Sciatic nerve (tissue), 2 donors: ENCODE measurements around the gene SLFN12L. TPM values are rescaled to one million over a fixed set of nuclear protein-coding genes. Genes with fewer than 3 reads are reported as not detected.
"Not testable (repeated sequence)": the region's sequence is repeated elsewhere in the genome, so short reads cannot be mapped to it uniquely, and the experiment has no call there.

Source experiments
- ATAC-seq: fragments of 200-7000 bp; cut with Tn5 transposase; one replicate; pipeline ENCODE4 v1.9.1; 2020; ENCODE audit warnings: mild to moderate bottlenecking, moderate library complexity
- DNase-seq: peaks from one replicate; pipeline ENCODE4 v3.0.0-alpha.2; 2020; ENCODE audit warnings: low spot score
- intact Hi-C: fragments of 100-400 bp; cut with DNase I; formaldehyde crosslinking; loops from one replicate; pipeline ENCODE4 v1.14.2; 2022
- total RNA-seq: library from RNA; stranded (reverse); fragmentation: NEBNext Ultra II Directional; extraction: Animal tissue kit (Norgen Biotek cat#: 25700); gene quantifications from one replicate; pipeline ENCODE4 v1.2.1, GENCODE V29; 2021
- donor health status: DM: no; HTN: no; CAD: no.
- donor health status: DM: no; HTN: no; CAD: no.

The SLFN12L gene
- total RNA-seq, 1 donor from 2014 or later = 6.0 TPM

DNA sequence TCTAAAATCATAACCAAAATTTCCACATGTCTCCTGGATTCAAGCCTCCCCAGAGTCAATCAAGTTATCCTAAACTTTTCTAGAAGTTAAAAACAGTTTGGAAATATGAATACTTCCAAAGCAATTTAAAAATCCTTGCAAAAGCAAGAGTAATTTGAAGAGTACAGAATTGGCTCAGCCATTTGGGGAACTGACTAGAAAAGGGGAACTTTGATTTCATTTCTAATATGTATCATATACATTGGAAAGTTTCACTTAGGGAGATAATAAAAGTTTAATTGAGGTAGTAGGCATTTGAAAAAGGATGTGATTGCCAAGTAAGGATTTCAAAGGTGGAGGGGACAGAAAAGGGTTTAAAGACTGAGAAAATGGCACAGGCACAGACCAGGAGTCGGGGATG, 9.0 kb upstream of the SLFN12L start:
- intact Hi-C loops = loop anchor here (10.0 kb wide), 1 partner anchor 362 kb away; no protein-coding TSS in a partner anchor
- DNase-seq (no peak), ATAC-seq (no peak)

DNA sequence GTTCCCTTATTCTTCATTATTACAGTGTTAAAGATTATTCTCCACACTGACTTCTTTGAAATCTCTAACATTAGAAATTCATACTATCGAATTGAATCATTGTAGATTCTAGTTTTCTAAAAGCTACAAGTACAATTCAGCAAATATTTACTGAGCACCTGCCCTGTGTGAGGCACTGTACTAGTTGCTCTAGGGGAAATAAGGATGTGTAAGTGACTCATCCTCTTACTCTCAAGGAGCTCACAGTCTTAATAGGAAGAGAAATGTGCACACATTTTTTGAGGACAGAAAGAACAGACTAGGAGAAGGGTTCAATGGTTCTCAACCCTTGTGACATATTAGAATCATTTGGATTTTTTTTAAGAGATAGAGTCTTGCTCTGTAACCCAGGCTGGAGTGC, 7.7 kb upstream of the SLFN12L start:
- no peak for ATAC-seq
- intact Hi-C loops = loop anchor here (10.0 kb wide), 1 partner anchor 360 kb away; no protein-coding TSS in a partner anchor
- DNase-seq = no peak

DNA sequence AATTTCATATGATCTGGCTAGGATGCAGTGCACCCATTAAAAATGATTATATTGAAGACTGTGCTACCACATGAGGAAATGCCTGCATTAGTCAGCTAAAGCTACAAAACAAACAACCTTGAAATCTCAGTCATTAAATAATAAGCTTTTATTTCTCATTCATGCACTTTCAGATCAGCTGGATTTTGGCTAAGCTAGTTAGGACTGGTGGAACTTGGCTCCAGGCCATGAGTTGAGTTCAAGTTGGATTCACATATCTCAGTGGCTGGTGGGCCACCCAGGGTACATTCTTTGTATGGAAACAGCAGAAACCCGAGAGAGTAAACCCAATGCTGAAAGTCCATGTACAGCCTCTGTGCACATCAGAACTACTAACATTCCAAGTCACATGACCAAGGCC, 6.4 kb upstream of the SLFN12L start:
- DNase-seq (no peak), ATAC-seq (no peak)
- intact Hi-C loops = loop anchor here (10.0 kb wide), 1 partner anchor 359 kb away; no protein-coding TSS in a partner anchor

DNA sequence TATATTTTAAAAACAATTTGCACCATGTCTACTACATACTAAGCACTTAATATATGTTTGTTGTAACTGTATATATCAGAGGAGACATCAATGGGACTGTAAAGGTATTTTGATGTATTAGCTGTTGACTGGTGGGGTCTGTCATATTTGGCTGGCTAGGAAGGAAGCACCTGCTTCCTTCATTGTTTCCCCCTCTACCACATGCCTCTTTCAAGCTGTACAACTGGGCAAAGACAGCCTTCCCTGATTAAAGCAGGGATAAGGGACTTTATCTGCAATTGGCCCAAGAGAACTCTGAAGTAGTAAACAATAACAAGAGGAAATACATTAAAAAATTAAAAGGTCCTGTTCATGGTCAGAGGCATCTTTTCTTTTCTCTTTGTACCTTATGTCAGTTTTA, 5.5 kb upstream of the SLFN12L start:
- no peak for DNase-seq
- intact Hi-C loops = loop anchor here (10.0 kb wide), 1 partner anchor 358 kb away; no protein-coding TSS in a partner anchor
- no peak for ATAC-seq

DNA sequence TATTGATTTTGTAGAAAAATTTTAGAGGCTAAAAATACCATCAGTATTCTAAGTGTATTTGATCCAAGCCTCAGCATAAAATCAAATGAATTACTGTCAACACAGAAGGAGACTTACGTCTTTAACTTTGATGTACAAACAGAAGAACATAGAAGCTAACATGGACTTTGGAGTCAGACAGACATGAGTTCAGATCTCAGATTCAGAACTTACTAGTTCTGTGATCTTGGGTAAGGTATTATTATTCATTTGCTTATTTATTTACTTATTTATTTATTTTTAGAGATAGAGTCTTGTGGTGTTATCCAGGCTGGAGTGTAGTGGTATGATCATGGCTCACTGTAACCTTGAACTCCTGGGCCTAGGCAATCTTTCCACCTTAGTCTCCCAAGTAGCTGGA, 4.0 kb upstream of the SLFN12L start:
- intact Hi-C loops = loop anchor here (10.0 kb wide), 1 partner anchor 357 kb away; no protein-coding TSS in a partner anchor
- no peak for ATAC-seq
- no peak for DNase-seq

DNA sequence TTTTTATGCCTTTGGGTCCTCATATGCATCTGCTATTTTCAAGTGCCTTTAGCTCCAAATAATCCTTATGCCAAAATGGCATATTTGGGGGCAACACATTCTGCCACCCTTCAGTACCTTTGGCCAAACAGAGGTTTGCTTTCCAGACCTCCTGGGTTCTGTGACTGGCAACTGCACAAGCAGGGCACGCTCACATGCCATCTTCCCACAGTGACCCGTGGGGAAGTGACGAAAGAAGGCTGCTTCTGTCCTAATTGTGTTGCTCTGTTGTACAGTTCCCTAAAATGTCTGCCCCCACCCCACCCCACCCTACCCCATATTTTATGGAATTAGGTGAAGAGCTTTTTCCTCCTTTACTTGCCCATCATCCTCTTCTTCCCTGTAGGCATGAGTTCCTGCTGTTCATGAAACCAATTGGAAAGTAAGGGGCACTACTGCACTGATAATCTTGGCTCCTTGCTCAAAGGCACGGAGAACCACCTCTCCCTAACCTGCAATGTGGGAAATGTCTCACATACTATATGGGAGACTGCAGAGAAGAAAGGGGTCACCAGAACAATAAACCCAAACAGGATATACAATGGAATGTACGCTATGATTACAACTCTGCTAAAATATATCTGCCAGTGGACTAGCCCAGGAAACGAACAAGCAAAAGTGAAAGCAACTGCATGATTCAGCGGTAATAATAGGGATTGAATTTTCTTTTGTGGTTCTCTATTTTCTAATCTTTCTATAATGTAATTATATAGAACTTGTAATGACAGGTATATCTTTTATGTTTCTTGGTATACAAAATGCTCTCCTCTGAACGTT, 3.3 kb upstream of the SLFN12L start:
- ATAC-seq (peak; percentile 73), DNase-seq (peak; percentile 69)
- intact Hi-C loops = loop anchor here (10.0 kb wide), 1 partner anchor 356 kb away; no protein-coding TSS in a partner anchor

DNA sequence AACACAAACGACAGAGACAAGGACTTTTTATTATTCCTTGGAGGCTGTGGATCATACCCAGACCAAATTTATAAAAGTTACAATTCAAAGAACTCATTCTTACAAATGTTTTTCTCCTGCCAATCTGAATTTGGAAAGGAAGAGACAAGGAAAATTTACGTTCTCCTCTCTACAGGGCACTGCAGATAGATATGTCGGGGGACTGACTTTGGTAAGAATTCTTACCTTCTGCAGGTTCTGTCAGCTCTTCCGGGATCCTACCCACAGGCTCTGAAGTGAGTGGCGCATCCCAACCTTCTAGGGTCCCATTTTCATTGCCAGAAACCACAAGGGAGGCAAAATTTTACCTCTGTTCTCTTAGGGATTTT, 2.2 kb upstream of the SLFN12L start:
- no peak for DNase-seq
- intact Hi-C loops = loop anchor here (5.0 to 10.0 kb wide), 2 partner anchors 227 to 355 kb away; no protein-coding TSS in a partner anchor
- no peak for ATAC-seq

DNA sequence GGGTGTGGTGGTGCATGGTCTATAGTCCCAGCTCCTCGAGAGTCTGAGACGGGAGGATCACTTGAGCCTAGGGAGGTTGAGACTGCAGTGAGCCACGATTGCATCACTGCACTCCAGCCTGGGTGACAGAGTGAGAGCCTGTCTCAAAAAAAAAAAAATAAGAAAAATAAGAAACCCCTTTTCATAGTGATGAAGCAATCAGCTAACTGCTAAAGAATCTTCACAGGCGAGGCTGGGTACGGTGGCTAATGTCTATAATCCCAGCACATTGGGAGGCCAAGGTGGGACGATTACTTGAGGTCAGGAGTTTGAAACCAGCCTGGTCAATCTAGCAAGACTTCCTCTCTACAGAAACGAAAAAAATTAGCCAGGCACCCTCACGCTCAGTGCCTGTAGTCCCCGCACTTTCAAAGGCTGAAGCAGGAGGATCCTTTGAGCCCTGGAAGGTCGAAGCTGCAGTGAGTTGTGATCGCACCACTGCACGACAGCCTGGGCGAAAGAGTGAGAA, 760 bp downstream of the SLFN12L start:
- no peak for ATAC-seq
- intact Hi-C loops = loop anchor here (5.0 kb wide), 1 partner anchor 224 kb away; no protein-coding TSS in a partner anchor
- DNase-seq = no peak

DNA sequence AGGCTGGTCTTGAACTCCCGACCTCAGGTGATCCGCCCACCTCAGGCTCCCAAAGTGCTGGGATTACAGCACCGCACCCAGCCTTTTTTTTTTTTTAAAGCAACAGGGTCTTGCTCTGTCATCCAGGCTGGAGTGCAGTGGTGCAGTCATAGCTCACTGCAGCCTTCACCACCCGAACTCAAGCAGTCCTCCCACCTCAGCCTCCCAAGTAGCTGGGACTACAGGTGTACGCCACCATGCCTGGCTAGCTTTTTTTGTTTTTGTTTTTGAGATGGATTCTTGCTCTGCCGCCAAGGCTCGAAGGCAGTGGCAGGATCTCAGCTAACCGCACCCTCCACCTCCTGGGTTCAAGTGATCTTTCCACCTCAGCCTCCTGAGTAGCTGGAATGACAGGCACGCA, 2.1 kb downstream of the SLFN12L start:
- not testable (repeated sequence) for DNase-seq, ATAC-seq
- intact Hi-C loops = loop anchor here (5.0 kb wide), 1 partner anchor 223 kb away; no protein-coding TSS in a partner anchor

DNA sequence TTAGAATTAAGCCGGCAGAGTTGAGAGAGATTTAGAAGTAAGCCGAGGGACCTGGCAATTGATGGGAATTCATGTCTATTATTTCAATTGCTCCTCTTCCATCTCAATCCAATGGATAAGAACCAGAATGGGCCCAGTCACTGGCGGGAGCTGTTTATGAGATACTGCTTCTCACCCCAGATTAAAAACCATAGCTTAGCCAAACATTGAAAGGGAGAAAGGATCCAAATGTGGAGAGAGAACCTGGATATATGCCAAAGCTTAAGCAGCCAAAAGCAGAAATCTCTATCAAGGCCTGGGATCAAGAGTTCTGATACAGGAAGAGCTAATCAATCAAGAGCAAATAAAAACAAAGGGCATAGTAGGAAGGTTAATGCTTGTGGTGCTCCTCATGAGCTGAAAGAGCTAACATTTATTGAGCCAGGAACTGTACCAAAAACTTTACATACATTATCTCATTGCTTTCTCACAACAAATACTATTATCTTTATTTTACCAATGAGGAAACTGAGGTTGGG, 2.8 kb downstream of the SLFN12L start:
- ATAC-seq = no peak
- intact Hi-C loops = loop anchor here (5.0 kb wide), 1 partner anchor 222 kb away; no protein-coding TSS in a partner anchor
- no peak for DNase-seq

DNA sequence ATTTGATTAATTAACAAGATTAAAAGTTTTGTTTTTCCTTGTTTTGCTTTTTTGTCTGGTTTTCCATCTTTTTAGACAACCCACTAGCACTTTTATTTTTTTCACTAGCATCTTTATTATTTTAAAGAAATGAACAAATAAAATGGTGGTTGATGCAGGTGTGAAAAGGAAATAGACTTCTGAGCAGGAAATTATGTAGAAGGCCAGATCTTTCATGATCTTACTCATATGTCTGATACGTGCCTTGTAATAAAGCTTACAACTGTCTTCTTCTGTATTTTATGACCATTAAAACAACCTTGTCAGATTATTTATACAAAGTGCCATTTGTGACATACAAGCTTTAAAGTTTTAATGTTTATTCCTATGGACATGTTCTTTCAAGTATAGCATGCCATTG, 6.3 kb downstream of the SLFN12L start:
- intact Hi-C loops = no loop called here
- DNase-seq (no peak), ATAC-seq (no peak)

DNA sequence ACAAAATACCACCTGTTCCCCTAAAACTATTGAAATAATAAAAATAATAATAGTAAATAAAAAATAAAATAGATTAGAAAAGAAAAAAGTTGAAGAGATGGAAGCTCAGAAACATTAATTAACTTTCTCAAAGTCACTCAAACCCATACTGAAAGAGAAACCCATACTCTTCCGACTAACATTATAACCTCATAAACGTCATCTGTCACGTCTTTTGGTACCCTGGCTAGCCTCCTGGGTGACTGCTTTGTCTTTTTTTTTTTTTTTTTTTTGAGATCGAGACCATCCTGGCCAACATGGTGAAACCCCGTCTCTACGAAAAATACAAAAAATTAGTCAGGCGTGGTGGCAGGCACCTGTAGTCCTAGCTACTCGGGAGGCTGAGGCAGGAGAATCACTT, 7.6 kb downstream of the SLFN12L start:
- ATAC-seq (no peak), DNase-seq (no peak)
- intact Hi-C loops = no loop called here

DNA sequence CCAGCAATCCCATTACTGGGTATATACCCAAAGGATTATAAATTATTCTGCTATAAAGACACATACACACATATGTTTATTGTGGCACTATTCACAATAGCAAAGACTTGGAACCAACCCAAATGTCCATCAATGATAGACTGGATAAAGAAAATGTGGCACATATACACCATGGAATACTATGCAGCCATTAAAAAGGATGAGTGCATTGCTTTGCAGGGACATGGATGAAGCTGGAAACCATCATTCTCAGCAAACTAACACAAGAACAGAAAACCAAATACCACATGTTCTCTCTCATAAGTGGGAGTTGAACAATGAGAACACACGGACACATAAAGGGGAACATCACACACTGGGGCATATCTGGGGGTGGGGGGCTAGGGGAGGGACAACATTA, 8.2 kb downstream of the SLFN12L start:
- intact Hi-C loops, ATAC-seq, DNase-seq: not testable (repeated sequence)

DNA sequence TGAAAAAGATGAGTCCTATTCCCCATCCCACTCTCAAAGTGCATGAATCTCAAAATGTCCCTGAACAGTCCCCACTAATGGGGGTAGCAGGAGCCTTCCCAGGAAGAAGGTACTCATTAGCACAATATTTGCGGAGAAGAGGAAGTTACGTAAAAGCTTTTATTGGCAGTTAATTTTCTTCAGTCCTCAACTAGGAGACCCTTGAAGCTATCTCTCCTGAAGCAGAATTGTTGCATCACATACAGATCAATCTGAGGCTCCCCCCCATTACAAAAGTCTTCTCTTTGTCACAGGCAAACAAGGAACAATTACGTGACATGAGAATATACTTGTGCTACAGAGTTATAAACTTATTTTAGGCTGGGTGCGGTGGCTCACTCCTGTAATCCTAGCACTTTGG, 14.2 kb downstream of the SLFN12L start:
- intact Hi-C loops = no loop called here
- ATAC-seq (no peak), DNase-seq (no peak)

DNA sequence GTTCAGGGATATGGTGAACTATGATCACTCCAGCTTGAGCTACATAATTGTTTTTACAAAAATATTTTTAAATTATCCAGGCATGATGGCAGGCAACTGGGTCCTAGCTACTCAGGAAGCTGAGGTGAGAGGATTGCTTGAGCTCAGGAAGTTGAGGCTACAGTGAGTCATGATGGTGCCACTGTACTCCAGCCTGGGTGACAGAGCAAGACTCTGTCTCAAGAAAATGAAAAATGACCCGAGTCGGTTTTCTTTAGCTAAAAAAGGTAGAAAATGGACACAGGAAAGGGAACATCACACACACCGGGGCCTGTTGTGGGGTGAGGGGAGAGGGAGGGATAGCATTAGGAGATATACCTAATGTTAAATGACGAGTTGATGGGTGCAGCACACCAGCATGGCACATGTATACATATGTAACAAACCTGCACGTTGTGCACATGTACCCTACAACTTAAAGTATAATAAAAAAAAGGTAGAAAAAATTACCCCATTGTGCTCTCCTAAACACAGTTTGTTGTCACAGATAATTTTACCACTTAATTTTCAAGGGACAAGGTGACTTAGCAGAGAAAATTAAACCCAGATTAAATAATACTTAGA, 15.7 kb downstream of the SLFN12L start:
- DNase-seq, intact Hi-C loops, ATAC-seq: not testable (repeated sequence)

DNA sequence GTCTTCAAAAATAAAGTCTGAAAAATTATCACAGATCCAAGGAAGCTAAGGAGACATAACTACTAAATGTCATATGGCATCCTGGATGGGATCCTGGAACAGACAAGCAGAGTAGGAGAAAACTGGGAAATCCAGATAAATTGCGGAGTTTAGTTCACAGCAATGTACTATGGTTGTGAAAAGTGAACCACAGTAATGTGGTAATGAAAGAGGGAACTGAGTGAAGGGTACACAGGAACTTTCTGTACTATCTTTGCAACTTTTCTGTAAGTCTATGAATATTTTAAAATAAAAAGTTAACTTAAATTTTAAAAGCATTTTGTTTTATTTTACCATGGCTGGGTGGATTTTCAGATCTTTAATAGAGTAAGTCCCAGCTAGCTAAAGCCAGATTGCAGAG, 16.3 kb downstream of the SLFN12L start:
- ATAC-seq = no peak
- no peak for DNase-seq
- intact Hi-C loops = no loop called here

DNA sequence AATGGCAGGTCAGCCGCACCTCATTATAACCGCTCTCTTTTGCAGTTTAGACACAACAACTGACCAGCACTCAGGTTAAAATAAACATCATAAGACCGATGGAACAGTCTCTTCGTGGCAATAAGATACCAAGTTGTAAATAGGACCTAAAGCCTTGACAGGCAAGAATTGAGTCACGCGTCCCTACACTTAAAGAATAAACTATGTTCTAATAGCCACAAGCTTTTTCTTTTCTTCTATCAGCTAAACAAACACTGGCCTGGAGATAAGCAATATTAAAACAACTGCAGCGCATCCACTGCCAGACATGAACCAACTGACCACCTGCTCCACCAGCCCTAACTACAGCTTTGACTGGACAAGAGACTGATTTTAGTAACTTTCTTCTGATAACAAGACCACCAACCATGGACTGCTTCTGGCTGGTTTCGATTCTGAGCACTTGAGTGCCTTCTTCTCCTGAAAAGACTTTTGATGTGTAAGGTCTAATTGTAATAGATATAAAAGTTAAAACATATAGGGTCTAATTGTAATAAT, 17.5 kb downstream of the SLFN12L start:
- intact Hi-C loops = no loop called here
- no peak for ATAC-seq
- no peak for DNase-seq

DNA sequence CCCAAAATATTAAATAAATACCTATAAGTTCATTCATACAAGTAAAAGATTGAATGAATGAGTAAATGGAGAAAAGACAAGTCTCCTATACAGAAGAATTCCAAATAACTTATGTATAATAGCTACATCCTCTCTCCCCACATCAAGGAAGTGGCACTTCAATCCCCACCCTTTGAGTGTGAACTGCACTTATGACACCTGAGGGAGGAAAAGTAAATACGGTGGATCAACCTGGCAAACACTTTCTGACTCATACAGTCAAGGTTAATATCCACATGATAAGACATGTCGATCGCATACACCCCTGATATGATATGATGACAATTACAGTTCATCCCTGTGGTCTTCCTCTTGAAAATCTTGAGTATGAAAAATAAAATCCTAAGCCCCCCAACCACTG, 18.0 kb downstream of the SLFN12L start:
- no peak for ATAC-seq
- intact Hi-C loops = no loop called here
- DNase-seq = no peak

DNA sequence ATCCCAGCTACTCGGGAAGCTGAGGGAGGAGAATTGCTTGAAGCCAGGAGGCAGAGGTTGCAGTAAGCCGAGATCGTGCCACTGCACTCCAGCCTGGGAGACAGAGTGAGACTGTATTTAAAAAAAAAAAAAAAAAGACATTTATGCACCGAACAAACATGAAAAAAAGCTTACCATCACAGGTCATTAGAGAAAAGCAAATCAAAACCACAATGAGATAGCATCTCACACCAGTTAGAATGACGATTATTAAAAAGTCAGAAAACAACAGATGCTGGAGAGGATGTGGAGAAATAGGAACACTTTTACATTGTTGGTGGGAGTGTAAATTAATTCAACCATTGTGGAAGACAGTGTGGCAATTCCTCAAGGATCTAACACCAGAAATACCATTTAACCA, 19.0 kb downstream of the SLFN12L start:
- DNase-seq, intact Hi-C loops, ATAC-seq: not testable (repeated sequence)
